DOHH2 (cell line): ENCODE measurements around the gene CAMK2D.

Source experiments
- H3F3A ChIP-seq: fragments of 200-600 bp; sonication (generic), shearing (Covaris generic); 2 replicates; pipeline ENCODE4 v1.6.0; 2016; ENCODE audit warnings: antibody characterized with exemption, mild to moderate bottlenecking; ENCODE audit not compliant: control insufficient read depth, insufficient read depth
- H3K27ac ChIP-seq: fragments of 200-600 bp; sonication (generic); 2 replicates; pipeline ENCODE4 v1.5.1; 2014; ENCODE audit warnings: low read depth, mild to moderate bottlenecking, low read length, moderate library complexity
- H3K27me3 ChIP-seq: fragments of 200-600 bp; sonication (generic); 2 replicates; pipeline ENCODE4 v1.6.1; 2014; ENCODE audit warnings: mild to moderate bottlenecking, low read length, mixed read lengths; ENCODE audit not compliant: control insufficient read depth
- H3K36me3 ChIP-seq: fragments of 200-600 bp; sonication (generic); 2 replicates; pipeline ENCODE4 v1.6.1; 2014; ENCODE audit warnings: mild to moderate bottlenecking, low read length, moderate library complexity, mixed read lengths; ENCODE audit not compliant: control insufficient read depth
- H3K4me1 ChIP-seq: fragments of 200-600 bp; sonication (generic); 2 replicates; pipeline ENCODE4 v1.6.1; 2014; ENCODE audit warnings: mild to moderate bottlenecking, low read length, mixed read lengths; ENCODE audit not compliant: control insufficient read depth
- H3K4me2 ChIP-seq: fragments of 200-600 bp; sonication (generic); 2 replicates; pipeline ENCODE4 v1.6.0; 2014; ENCODE audit warnings: mild to moderate bottlenecking, low read length, moderate library complexity
- H3K4me3 ChIP-seq: fragments of 200-600 bp; sonication (generic); 2 replicates; pipeline ENCODE4 v1.5.1; 2014; ENCODE audit warnings: mild to moderate bottlenecking, low read length, mixed read lengths
- H3K79me2 ChIP-seq: fragments of 200-600 bp; sonication (generic); 2 replicates; pipeline ENCODE4 v1.6.1; 2014; ENCODE audit warnings: mild to moderate bottlenecking, low read length, mixed read lengths; ENCODE audit not compliant: control insufficient read depth
- H3K9me2 ChIP-seq: fragments of 200-600 bp; sonication (generic); replicated peaks from 2 replicates; pipeline ENCODE4 v1.6.1; 2014; ENCODE audit warnings: mild to moderate bottlenecking, low read length, mixed read lengths; ENCODE audit not compliant: control insufficient read depth
- H3K9me3 ChIP-seq: fragments of 200-600 bp; sonication (generic); 2 replicates; pipeline ENCODE4 v1.6.1; 2014; ENCODE audit warnings: antibody characterized with exemption, low read length, mixed read lengths; ENCODE audit not compliant: control insufficient read depth, insufficient read depth
- H4K20me1 ChIP-seq: fragments of 200-600 bp; sonication (generic); 2 replicates; pipeline ENCODE4 v1.6.0; 2014; ENCODE audit warnings: low read depth, mild to moderate bottlenecking, antibody characterized with exemption, low read length, moderate library complexity; ENCODE audit not compliant: control insufficient read depth, insufficient read depth
- CTCF ChIP-seq: fragments of 200-600 bp; sonication (generic); IDR thresholded peaks from one replicate; pipeline ENCODE4 v1.5.1; 2014; ENCODE audit warnings: antibody characterized with exemption, mild to moderate bottlenecking, low read depth, low read length; ENCODE audit not compliant: poor library complexity, severe bottlenecking
- EZH2phosphoT487 ChIP-seq: fragments of 200-600 bp; sonication (generic); IDR thresholded peaks from 2 replicates; pipeline ENCODE4 v1.6.1; 2017; ENCODE audit warnings: borderline replicate concordance, mild to moderate bottlenecking, antibody characterized with exemption, low read length, moderate library complexity, mixed read lengths

Gene CAMK2D

GRCh38 chr4:113420938-113421337 is 340.6 kb downstream of the CAMK2D start:
- H3K4me1 ChIP-seq, result no peaks in the 10 kb centered on the region
- no peaks in the 10 kb centered on the region for H3F3A ChIP-seq
- TF ChIP-seq CTCF (no peak), EZH2phosphoT487 (no peak)
- no peak overlapping the region for H3K27ac ChIP-seq
- H4K20me1 ChIP-seq, result no peaks in the 10 kb centered on the region
- H3K27me3 ChIP-seq, result no peaks in the 10 kb centered on the region
- H3K9me2 ChIP-seq, result no peaks in the 10 kb centered on the region
- no peaks in the 10 kb centered on the region for H3K36me3 ChIP-seq
- no peaks in the 10 kb centered on the region for H3K79me2 ChIP-seq
- H3K4me3 ChIP-seq, result no peak overlapping the region
- H3K9me3 ChIP-seq, result peaks cover 3% of the 10 kb centered on the region; the same call in 1 of the 2 replicates
- no peak overlapping the region for H3K4me2 ChIP-seq

DNA sequence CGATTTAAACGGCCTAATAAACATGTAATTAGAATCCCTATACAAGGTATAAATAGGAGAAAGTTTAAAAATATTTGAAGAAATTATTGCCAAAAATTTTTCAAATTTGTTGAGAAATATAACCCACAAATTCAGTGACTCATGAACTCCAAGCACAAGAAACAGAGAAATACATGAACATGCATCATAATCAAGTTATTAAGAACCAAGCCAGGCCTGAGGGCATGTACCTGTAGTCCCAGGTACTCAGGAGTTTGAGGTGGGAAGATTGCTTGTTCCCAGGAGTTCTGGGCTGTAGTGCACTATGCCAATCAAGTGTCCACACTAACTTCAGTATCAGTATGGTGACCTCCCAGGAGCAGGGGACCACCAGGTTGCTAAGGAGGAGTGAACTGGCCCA is 341.9 kb downstream of the CAMK2D start:
- Histone ChIP-seq H3K9me3 (peaks cover 3% of the 10 kb centered on the region; the same call in 1 of the 2 replicates), H3K36me3 (no peaks in the 10 kb centered on the region), H3K4me2 (no peak overlapping the region), H3K4me3 (no peak overlapping the region), H3K27ac (no peak overlapping the region), H3K9me2 (no peaks in the 10 kb centered on the region), H4K20me1 (no peaks in the 10 kb centered on the region), H3K79me2 (no peaks in the 10 kb centered on the region), H3K27me3 (no peaks in the 10 kb centered on the region), H3K4me1 (no peaks in the 10 kb centered on the region), H3F3A (no peaks in the 10 kb centered on the region)
- TF ChIP-seq CTCF (no peak), EZH2phosphoT487 (no peak)

GRCh38 chr4:113411496-113411938 is 350.0 kb downstream of the CAMK2D start:
- Histone ChIP-seq H3K27ac (no peak overlapping the region), H3K9me3 (no peaks in the 10 kb centered on the region), H3F3A (no peaks in the 10 kb centered on the region), H3K9me2 (no peaks in the 10 kb centered on the region), H3K4me2 (no peak overlapping the region), H3K36me3 (no peaks in the 10 kb centered on the region), H3K4me1 (peaks cover 7% of the 10 kb centered on the region), H3K4me3 (no peak overlapping the region), H3K27me3 (no peaks in the 10 kb centered on the region), H4K20me1 (no peaks in the 10 kb centered on the region), H3K79me2 (no peaks in the 10 kb centered on the region)
- TF ChIP-seq EZH2phosphoT487 (no peak), CTCF (no peak)
